ENCODE data around the gene MEI4. TPM values are rescaled to one million over a fixed set of nuclear protein-coding genes. Genes with fewer than 3 reads are reported as not detected.

Gene MEI4
- total RNA-seq, 1 experiment from 2014 or later, result not detected

GRCh38 chr6:77619114-77619513 is 33.7 kb upstream of the MEI4 start:
- no peak overlapping the region for H2AFZ ChIP-seq (ENCODE audit: low read depth, low read length, poor library complexity, severe bottlenecking)
- no peak overlapping the region for H3K4me2 ChIP-seq (ENCODE audit: low read length)
- H3K79me2 ChIP-seq (ENCODE audit: insufficient read depth, low read length), result no peaks in the 10 kb centered on the region
- no peaks in the 10 kb centered on the region for H3K27me3 ChIP-seq (ENCODE audit: insufficient read depth, low read length)
- TF ChIP-seq ZBTB33 (IDR thresholded peaks at IDR 0.05; ENCODE audit: extremely low read depth, insufficient replicate concordance, low read length) (no peak), EZH2phosphoT487 (IDR thresholded peaks at IDR 0.05; ENCODE audit: borderline replicate concordance) (no peak), YY1 (IDR thresholded peaks at IDR 0.05; ENCODE audit: extremely low read depth, insufficient replicate concordance, low read depth, low read length) (no peak), TCF7L2 (IDR thresholded peaks at IDR 0.05; ENCODE audit: borderline replicate concordance, extremely low read depth, insufficient read depth, insufficient read length) (no peak), MAX (IDR thresholded peaks at IDR 0.05) (no peak), SRF (IDR thresholded peaks at IDR 0.05; ENCODE audit: low read depth) (no peak), FOSL1 (IDR thresholded peaks at IDR 0.05; ENCODE audit: low read depth) (no peak), JUND (IDR thresholded peaks at IDR 0.05) (no peak), EGR1 (IDR thresholded peaks at IDR 0.05; ENCODE audit: low read depth) (no peak), ELF1 (IDR thresholded peaks at IDR 0.05; ENCODE audit: borderline replicate concordance, low read depth) (no peak), ZFX (IDR thresholded peaks at IDR 0.05) (no peak), SP1 (IDR thresholded peaks at IDR 0.05; ENCODE audit: low read depth) (no peak), ZNF274 (IDR thresholded peaks at IDR 0.05; ENCODE audit: low read depth, low read length) (no peak), CBX3 (IDR thresholded peaks at IDR 0.05; ENCODE audit: low read depth) (no peak)
- H3K4me1 ChIP-seq (ENCODE audit: control insufficient read depth in 1 of 2, insufficient read depth in 2 of 2, low read length in 2 of 2), result no peaks in the 10 kb centered on the region
- ATAC-seq (no peak), DNase-seq (ENCODE audit: low read depth, low spot score) (no peak)
- ChIA-PET POLR2A (no interaction called here), CTCF (interaction anchor here (1.0 to 2.7 kb wide), 6 partner anchors 11 to 1192 kb away, joined by 4 to 16 read pairs (median 7); no protein-coding TSS in a partner anchor), RAD21 (ENCODE audit: low non-redundant PET in 1 of 2, low total read pairs in 2 of 2, uncharacterized antibody in 2 of 2, unreplicated experiment in 2 of 2) (no interaction called here)
- H3K9me2 ChIP-seq (ENCODE audit: insufficient read depth), result no peaks in the 10 kb centered on the region
- no peaks in the 10 kb centered on the region for H4K20me1 ChIP-seq (ENCODE audit: insufficient read depth)
- H3K36me3 ChIP-seq (ENCODE audit: control insufficient read depth in 1 of 2, insufficient read depth in 2 of 2, low read length in 2 of 2), result no peaks in the 10 kb centered on the region
- H3K9me3 ChIP-seq (ENCODE audit: control insufficient read depth in 1 of 2, insufficient read depth in 1 of 2, low read depth in 1 of 2, low read length in 2 of 2), result no peaks in the 10 kb centered on the region
- no peak overlapping the region for H3K27ac ChIP-seq (ENCODE audit: low read depth, low read length)
- intact Hi-C loops (cut with micrococcal nuclease), result no loop called here
- no peak overlapping the region for H3K4me3 ChIP-seq (replicated peaks in 1 of 2; ENCODE audit: low read depth in 1 of 2, low read length in 2 of 2)
- BruUV-seq (replicated peaks), result no TSS peak
- H3K9ac ChIP-seq (ENCODE audit: low read length), result no peak overlapping the region

All from HCT116 (cell line).